Spleen (tissue), 7 donors: ENCODE measurements around the gene ACSS1.

ENCODE experiments used
- POLR2AphosphoS5 ChIP-seq, 3 donors: sonication (generic); formaldehyde crosslinking; IDR thresholded peaks; one replicate each; pipeline ENCODE4 v1.5.1; 2017; ENCODE audit warnings: antibody characterized with exemption in 3 of 3
- TF ChIP-seq, protein P1 (sequence below), 11 experiments: fragments of 200-600 bp in 7 of 11; fragments of 450-650 bp in 4 of 11; sonication (generic) in 4 of 11; IDR thresholded peaks in 8 of 11; conservative IDR thresholded peaks in 3 of 11; 1 replicate in 7 of 11; 2 replicates in 4 of 11; pipeline versions ENCODE4 v1.4.0 to v1.8.0; 2016 to 2021; ENCODE audit warnings: antibody characterized with exemption in 11 of 11, inconsistent platforms in 4 of 11, mild to moderate bottlenecking in 1 of 11
- donor health status: DM: no; HTN: no; CAD: no; lungs with moderate emphysema.
- donor health status: DM: no; HTN: no; CAD: no.
- donor health status: DM: no; HTN: no; CAD: no.

- no peak for TF ChIP-seq POLR2AphosphoS5 (IDR thresholded peaks at IDR 0.05)
- TF ChIP-seq, protein P1, sequence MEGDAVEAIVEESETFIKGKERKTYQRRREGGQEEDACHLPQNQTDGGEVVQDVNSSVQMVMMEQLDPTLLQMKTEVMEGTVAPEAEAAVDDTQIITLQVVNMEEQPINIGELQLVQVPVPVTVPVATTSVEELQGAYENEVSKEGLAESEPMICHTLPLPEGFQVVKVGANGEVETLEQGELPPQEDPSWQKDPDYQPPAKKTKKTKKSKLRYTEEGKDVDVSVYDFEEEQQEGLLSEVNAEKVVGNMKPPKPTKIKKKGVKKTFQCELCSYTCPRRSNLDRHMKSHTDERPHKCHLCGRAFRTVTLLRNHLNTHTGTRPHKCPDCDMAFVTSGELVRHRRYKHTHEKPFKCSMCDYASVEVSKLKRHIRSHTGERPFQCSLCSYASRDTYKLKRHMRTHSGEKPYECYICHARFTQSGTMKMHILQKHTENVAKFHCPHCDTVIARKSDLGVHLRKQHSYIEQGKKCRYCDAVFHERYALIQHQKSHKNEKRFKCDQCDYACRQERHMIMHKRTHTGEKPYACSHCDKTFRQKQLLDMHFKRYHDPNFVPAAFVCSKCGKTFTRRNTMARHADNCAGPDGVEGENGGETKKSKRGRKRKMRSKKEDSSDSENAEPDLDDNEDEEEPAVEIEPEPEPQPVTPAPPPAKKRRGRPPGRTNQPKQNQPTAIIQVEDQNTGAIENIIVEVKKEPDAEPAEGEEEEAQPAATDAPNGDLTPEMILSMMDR (IDR thresholded peaks at IDR 0.05 in 8 of 11, conservative IDR thresholded peaks at IDR 0.05 in 3 of 11), result no peak
Observed at GRCh38 chr20:25078662-25079061, 20.7 kb upstream of the ACSS1 start.
